Measurements from ENCODE around the gene MBD5. TPM values are rescaled to one million over a fixed set of nuclear protein-coding genes. Genes with fewer than 3 reads are reported as not detected.

The MBD5 gene
- total RNA-seq, 1 donor from 2014 or later: 95.4 TPM

DNA sequence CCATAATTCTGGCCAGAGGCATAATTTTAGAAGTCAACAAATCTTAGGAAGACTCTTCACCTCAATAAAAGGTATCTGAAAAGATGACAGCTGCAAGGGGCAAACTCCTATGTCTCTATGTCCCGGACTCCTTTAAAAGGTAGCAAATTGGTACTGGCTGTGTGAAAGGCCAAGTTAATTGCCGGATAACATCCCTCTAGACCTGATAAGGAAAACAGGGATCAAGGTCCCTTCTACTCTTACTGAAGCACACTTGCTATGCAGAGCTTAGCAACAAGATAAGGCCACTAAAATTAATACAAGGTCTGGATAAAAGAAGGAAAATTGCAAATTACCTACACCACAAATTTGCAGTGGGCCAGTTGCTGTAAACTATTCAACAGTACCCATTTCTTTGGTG lies 482.6 kb downstream of the MBD5 start:
- Mint-ChIP-seq H3K9me3 (ENCODE audit: unreplicated experiment) (no peaks in the 10 kb centered on the region), H3K4me1 (ENCODE audit: low read depth, unreplicated experiment) (no peaks in the 10 kb centered on the region), H3K27me3 (ENCODE audit: unreplicated experiment) (no peaks in the 10 kb centered on the region), H3K27ac (ENCODE audit: unreplicated experiment) (no peak overlapping the region), H3K36me3 (ENCODE audit: unreplicated experiment) (no peaks in the 10 kb centered on the region), H3K4me3 (ENCODE audit: unreplicated experiment) (no peak overlapping the region)
- TF ChIP-seq CTCF (IDR thresholded peaks at IDR 0.05; ENCODE audit: partially characterized antibody, unreplicated experiment): no peak
- no peak for DNase-seq

GRCh38 chr2:148507970-148508369 lies 487.1 kb downstream of the MBD5 start:
- H3K27ac Mint-ChIP-seq (ENCODE audit: unreplicated experiment): no peak overlapping the region
- H3K27me3 Mint-ChIP-seq (ENCODE audit: unreplicated experiment): no peaks in the 10 kb centered on the region
- no peak overlapping the region for H3K4me3 Mint-ChIP-seq (ENCODE audit: unreplicated experiment)
- no peaks in the 10 kb centered on the region for H3K9me3 Mint-ChIP-seq (ENCODE audit: unreplicated experiment)
- no peak for TF ChIP-seq CTCF (IDR thresholded peaks at IDR 0.05; ENCODE audit: partially characterized antibody, unreplicated experiment)
- DNase-seq: no peak
- no peaks in the 10 kb centered on the region for H3K36me3 Mint-ChIP-seq (ENCODE audit: unreplicated experiment)
- no peaks in the 10 kb centered on the region for H3K4me1 Mint-ChIP-seq (ENCODE audit: low read depth, unreplicated experiment)

GRCh38 chr2:148508878-148509287 lies 488.0 kb downstream of the MBD5 start:
- Mint-ChIP-seq H3K9me3 (ENCODE audit: unreplicated experiment) (no peaks in the 10 kb centered on the region), H3K27me3 (ENCODE audit: unreplicated experiment) (no peaks in the 10 kb centered on the region), H3K36me3 (ENCODE audit: unreplicated experiment) (no peaks in the 10 kb centered on the region), H3K27ac (ENCODE audit: unreplicated experiment) (no peak overlapping the region), H3K4me3 (ENCODE audit: unreplicated experiment) (no peak overlapping the region), H3K4me1 (ENCODE audit: low read depth, unreplicated experiment) (no peaks in the 10 kb centered on the region)
- no peak for TF ChIP-seq CTCF (IDR thresholded peaks at IDR 0.05; ENCODE audit: partially characterized antibody, unreplicated experiment)
- DNase-seq: no peak

DNA sequence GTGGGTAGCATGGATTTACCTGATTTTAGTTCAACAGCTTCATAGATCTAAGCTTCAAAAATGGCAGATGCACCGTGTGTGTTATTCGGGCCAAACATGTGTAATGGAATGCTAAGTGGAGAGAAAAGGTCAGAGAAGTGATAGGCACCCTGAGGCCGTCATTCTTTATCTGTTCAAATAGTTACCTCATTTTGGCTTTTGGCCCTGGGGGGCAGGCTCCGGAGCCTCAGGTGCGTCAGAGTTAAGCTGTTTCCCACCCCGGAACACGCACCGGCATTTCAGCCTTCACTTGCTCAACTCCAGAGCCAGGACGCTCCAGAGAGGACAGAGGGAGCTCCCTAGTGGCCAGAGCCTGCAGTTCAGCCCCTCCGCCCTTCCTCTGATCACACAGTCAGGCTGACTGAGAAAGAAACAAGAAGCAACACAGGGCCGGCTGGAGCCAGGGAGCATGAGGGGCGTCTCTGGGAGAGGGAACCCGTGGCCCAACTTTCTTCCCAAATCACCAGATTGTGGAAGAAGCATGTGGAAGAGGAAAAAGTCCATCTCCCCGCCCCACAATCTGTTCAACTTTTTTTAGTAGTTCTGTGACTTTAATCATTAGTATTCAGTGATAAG lies 488.5 kb downstream of the MBD5 start:
- Mint-ChIP-seq H3K4me3 (ENCODE audit: unreplicated experiment) (no peak overlapping the region), H3K27ac (ENCODE audit: unreplicated experiment) (no peak overlapping the region), H3K27me3 (ENCODE audit: unreplicated experiment) (no peaks in the 10 kb centered on the region), H3K36me3 (ENCODE audit: unreplicated experiment) (no peaks in the 10 kb centered on the region), H3K4me1 (ENCODE audit: low read depth, unreplicated experiment) (no peaks in the 10 kb centered on the region), H3K9me3 (ENCODE audit: unreplicated experiment) (no peaks in the 10 kb centered on the region)
- TF ChIP-seq CTCF (IDR thresholded peaks at IDR 0.05; ENCODE audit: partially characterized antibody, unreplicated experiment): peak; percentile 75
- DNase-seq: peak; percentile 87

DNA sequence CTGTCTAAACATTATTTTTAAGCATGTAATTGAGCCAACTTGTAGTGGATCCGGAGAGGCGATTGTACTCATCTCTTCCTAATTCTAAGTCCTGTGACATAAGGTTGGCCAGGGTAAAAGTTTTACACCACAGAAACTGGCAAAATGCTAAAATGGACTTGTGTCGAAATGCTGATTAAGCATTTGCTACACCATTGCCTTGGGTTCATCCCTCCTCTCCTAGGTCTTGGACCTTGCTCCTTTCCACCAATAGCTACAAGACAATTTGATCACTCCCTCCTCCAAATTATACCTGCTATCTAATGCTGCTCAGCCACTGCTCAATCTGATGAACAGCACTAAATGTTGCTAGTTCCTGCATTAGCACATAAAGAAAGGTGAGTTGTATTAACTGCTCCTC lies 491.0 kb downstream of the MBD5 start:
- no peak for TF ChIP-seq CTCF (IDR thresholded peaks at IDR 0.05; ENCODE audit: partially characterized antibody, unreplicated experiment)
- peaks cover 2% of the 10 kb centered on the region for H3K4me1 Mint-ChIP-seq (ENCODE audit: low read depth, unreplicated experiment)
- H3K27ac Mint-ChIP-seq (ENCODE audit: unreplicated experiment): no peak overlapping the region
- H3K27me3 Mint-ChIP-seq (ENCODE audit: unreplicated experiment): no peaks in the 10 kb centered on the region
- no peak for DNase-seq
- H3K9me3 Mint-ChIP-seq (ENCODE audit: unreplicated experiment): no peaks in the 10 kb centered on the region
- H3K36me3 Mint-ChIP-seq (ENCODE audit: unreplicated experiment): no peaks in the 10 kb centered on the region
- H3K4me3 Mint-ChIP-seq (ENCODE audit: unreplicated experiment): no peak overlapping the region

All from glutamatergic neuron (in vitro differentiated cells).